ENCODE data around the gene CDON.
"Not testable (repeated sequence)": the region's sequence is repeated elsewhere in the genome, so short reads cannot be mapped to it uniquely, and the experiment has no call there.

The CDON gene

DNA sequence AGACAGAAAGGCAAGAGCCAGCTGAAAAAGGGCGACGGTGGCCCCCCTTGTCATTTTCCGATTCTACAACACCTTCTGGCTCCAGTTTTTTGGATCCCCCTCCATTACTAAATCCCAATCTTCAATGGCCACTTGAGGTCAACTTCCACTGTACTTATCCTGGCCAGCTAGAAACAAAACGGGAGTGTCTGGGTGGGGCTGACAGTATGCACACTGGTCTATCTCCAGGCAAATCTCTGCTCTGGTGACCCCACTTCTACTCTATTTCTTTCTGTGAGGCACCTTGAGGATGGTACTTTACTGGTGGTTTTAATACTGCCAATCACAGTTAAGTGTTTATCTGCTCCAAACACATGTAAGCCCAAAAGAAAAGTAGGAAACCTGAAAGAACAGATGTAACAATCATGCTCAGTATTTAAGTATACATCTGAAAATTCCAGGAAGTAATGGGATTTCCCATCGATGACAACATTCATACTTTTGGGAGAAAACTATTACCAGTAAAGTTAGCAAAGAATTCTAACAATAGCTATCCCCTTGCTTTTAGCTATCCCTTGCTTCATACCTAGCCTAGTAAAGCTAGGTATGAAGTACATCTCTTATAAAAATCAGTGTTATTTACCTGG, 16.0 kb downstream of the CDON start:
- DNase-seq (ENCODE audit: low spot score) = no peak

DNA sequence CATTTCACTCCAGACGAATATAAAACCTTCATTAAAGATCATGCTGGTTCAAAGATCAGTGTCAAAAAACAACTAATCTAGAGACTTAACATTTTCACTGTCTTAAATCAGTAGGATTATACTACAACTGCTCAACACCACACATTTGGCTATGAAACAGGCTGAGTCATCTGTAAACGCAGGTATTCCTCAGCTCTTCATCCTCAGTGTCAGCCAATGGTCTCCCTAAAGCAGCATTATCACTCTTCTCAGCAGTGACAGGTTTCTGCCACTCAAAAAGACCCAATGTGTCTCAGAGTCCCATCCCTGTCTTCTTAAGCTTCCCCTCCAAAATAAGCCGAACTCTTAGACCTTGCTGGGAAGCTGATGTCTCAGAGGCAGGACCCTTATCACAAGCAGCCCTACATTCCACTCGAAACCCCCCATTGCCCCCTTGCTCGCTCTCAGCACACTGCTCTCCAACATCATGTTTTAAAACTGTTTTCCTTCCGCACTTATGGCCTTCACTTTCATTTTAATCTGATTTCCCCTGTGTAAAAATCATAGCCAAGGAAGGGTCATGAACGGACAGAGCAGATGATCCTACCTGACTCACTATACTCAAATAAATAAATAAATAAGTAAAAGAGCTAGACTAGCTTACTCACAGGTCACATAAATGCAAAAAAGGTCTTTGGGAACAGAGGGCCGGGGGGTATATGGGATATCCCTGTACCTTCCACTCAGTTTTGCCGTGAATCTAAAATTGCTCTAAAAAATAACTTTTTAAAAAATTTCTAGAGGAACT, 23.0 kb downstream of the CDON start:
- DNase-seq (ENCODE audit: low spot score) = no peak

DNA sequence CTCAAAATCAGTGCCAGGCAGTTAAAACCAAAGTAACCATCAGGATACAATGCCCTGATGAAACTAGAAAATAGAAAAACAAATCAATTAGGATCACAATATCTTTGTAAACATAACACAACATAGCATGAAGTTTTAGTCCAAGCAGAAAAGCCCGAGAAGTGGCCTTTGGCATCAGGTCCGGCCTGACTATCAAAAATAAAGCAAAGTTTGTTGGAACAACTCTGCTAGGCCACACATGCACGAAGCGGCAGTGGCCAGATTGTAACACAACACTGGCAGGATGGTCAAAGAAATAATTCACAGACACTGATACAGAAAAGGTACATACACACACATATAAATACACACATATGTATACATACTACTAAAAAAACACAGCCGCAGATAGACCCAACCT, 26.9 kb downstream of the CDON start:
- no peak for DNase-seq (ENCODE audit: low spot score)

DNA sequence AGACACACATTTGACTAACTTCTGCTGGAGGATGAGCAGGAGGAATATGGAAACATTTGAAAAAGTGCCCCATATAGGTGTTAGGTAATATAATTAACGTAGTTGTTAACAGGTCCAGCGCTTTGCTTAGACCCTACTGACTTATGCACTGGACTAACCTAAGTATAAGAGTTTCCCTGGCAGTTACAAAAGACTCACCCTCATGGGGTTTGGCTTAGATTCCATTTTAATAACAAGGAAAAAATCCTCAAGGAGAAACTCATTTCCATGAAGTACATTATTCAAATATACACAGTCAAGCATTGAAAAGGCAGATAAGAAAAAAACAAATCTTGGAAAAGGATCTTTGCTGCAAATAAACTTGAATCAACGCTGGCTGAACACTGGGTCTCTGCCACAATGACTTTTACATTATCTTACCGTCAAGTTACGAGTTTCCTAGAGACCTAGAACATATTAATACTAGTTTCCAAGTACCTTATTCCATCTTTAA, 27.7 kb downstream of the CDON start:
- no peak for DNase-seq (ENCODE audit: low spot score)

- no peak for DNase-seq (ENCODE audit: low spot score)
Observed at GRCh38 chr11:126034039-126034932, 28.4 kb downstream of the CDON start.

GRCh38 chr11:126032375-126032774, 30.3 kb downstream of the CDON start:
- DNase-seq (ENCODE audit: low spot score) = no peak

GRCh38 chr11:126029805-126030204, 32.9 kb downstream of the CDON start:
- no peak for DNase-seq (ENCODE audit: low spot score)

- DNase-seq (ENCODE audit: low spot score) = no peak
Observed at GRCh38 chr11:126029237-126029636, 33.4 kb downstream of the CDON start.

GRCh38 chr11:126028534-126028933, 34.1 kb downstream of the CDON start:
- DNase-seq (ENCODE audit: low spot score) = not testable (repeated sequence)

- DNase-seq (ENCODE audit: low spot score) = no peak
Observed at GRCh38 chr11:126026579-126026978, 36.1 kb downstream of the CDON start.

DNA sequence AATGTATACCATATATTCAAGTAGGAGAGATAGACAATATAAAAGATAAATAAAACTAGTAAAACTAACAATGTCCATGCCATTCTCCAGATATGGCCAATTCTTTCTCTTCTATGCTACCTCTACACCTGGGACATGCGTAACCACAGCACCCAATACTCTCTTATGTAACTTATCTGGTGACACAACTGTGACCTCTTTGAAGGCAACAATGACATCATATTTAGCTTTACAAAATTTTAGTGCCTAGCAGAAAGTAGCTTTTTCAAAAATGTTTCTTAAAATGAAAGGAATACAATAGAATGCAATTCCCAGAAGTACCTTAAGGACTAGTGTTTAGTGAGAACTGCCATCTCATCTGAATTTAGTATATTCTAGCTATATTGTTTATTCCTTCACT, 36.8 kb downstream of the CDON start:
- DNase-seq (ENCODE audit: low spot score) = no peak

DNA sequence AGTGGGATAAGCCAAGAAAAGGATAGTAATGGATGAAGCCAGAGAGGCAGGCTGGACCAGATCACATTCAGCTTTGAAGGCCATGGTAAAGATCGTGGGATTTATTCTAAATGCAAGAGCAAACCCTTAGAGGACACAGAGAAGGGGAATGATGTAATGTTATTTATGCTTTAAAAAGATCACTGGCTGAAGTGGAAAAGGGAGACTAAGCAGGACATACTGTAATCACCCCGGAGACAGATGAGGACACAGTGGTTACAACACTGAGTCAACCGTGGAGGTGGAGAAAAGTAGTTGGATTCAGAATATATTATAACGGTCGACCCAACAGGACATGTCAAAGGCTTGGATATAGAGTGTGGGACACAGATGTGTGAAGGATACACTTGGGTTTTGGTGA, 38.5 kb downstream of the CDON start:
- DNase-seq (ENCODE audit: low spot score) = no peak

DNA sequence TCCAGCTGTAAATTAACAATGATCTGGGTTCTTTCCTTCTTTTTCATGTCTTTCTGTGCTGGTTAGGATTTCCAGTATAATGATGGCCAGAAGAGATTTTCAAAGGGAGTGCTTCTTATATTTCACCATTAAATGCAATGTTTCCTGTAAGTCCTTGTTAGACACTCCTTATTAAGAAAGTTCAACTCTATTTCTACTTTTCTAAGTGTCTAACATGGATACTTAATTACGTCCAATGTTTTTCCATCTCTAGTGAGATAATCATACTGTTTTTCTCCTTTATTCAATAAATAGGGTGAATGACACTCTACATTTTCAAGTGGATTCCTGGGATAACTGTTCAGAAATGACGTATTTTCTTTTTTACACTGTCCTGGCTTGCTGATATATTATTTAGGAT, 49.8 kb downstream of the CDON start:
- DNase-seq (ENCODE audit: low spot score) = no peak

DNA sequence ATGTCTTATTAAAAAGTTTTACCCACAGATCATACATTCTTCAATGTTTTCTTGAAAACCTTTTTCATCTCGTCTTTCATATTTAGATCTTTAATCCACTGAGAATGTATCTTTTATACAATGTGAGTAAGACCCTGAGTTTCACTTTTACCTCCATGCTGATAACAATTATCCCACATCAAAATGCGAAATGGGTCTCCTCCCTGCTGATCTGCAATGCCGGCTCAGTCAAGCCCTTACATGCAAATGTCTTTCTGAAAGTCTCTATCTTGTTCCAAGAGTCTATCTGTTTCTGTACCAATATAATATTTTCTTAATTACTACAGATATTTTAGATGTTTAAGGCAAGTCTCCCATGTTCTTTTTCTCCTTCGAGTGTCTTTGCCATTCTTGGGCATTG, 50.9 kb downstream of the CDON start:
- no peak for DNase-seq (ENCODE audit: low spot score)

DNA sequence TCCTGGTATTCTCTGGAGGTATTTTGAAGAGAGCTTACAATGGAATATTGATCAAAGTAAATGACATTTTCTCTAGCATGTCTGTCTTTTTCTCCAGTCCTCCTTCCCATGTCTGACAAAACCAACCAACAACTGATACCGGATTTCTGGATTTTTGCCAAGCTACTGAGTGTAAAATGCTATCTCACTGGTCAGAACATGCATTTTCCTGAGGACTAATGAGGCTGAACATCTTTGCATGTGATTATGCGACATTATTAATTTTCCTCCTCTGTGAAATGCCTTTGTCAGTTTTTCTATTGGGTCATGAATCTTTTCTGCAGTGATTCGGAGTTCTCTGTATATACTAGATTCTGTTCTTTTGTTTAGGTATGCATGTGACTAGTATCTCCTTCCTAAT, 51.4 kb downstream of the CDON start:
- no peak for DNase-seq (ENCODE audit: low spot score)

DNA sequence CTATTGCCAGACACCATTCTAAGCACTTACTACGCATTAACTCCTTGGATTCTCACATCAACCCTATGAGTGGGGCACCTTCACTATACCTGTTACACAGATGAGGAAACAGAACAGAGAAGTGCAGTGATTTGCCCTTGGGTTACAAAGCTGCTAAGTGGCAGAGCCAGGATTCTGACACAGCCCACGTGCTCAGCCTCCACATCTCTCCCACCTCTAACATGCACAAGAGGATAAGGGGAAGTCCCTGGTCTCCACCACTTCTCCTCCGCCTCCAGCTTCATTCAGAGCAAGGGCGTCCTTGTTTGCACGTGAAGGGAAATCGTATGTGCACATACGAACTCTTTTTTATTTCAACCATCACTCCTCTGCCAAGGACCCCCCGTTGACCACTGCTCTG, 53.7 kb downstream of the CDON start:
- DNase-seq (ENCODE audit: low spot score) = no peak

DNA sequence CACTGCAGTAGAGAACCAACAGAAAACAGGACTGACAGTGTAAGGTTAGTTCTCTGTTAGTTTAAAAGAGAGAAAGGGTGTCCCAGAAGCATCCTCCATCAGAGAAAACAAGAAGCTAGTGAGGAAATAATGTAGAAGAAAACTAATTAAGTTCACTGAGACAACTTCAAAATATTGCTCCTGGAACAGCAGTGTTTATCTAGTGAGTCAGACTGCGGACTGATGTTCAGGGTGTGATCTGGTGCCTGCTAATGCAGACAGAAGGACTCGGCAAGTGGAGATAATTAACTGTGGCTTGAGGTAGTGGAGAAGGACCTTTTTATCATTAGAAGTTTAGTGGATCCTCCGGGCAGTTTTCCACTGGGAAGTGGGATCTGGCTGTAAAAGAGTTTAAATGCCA, 55.4 kb downstream of the CDON start:
- no peak for DNase-seq (ENCODE audit: low spot score)

GRCh38 chr11:126006068-126006467, 56.6 kb downstream of the CDON start:
- DNase-seq (ENCODE audit: low spot score) = no peak

DNA sequence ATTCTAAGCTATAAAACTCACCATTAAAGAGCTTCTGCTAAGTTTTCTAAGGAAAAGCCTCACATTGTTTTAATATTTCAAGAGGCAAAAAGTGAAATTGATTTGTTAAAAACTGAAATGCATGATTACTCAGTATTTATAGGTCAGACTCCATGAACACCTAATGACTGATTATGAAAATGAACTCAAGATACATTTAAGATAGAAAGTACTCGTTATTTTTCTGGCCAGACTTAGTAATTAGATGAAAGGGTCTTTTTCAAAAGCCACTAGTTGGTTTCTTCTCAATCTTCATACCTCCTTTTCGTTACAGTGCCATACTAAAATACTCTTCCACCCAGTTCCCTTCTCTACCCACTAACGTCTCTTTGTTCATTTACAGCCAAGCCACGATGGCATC, 60.5 kb downstream of the CDON start:
- DNase-seq (ENCODE audit: low spot score) = no peak

GRCh38 chr11:125999234-125999880, 63.3 kb downstream of the CDON start:
- no peak for DNase-seq (ENCODE audit: low spot score)

GRCh38 chr11:125998267-125998666, 64.4 kb downstream of the CDON start:
- no peak for DNase-seq (ENCODE audit: low spot score)

DNA sequence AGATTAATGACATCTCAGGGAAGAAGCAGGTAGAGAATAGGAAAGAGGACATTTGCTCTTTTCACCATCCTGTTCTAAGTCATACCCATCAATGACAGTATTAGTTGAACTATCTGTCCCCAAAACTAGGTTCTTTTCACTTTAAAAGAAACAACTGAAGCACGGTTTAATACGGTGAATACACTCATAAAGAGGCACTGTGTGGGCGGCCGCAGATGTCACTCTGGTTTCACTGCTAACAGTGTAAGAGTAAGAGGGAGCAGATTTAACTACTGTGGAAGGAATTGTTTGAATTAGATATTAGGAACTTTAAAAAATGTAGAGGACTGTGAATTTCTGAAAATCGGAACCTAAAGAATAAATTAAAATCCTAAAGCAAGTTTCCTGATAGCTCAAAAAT, 67.4 kb downstream of the CDON start:
- no peak for DNase-seq (ENCODE audit: low spot score)
